Measurements from ENCODE around the gene PHIP.

Gene PHIP

GRCh38 chr6:79047072-79047471 is 31.0 kb downstream of the PHIP start:
- TF ChIP-seq GATA2 (IDR thresholded peaks at IDR 0.05; ENCODE audit: low read depth, low read length): no peak

DNA sequence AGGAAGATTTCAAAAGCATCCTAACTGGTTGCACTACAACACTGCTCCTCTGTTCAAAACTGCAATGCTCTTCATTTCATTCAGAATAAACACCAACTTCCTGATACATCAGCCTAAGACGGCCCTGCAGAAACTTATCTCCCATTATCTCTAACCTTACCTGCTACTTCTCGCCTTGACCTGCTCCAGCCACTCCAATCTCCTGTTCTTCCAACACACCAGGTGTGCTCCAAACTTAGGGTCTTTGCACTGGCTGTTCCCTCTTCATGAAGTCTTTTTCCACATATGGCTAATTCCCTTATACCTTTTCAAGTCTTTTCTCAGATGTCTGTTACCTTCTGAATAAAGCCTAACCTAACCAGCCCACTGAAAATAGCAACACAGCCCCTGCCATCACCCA is 32.1 kb downstream of the PHIP start:
- TF ChIP-seq GATA2 (IDR thresholded peaks at IDR 0.05; ENCODE audit: low read depth, low read length) (no peak), GATA3 (IDR thresholded peaks at IDR 0.05; ENCODE audit: low read depth, low read length) (no peak)

DNA sequence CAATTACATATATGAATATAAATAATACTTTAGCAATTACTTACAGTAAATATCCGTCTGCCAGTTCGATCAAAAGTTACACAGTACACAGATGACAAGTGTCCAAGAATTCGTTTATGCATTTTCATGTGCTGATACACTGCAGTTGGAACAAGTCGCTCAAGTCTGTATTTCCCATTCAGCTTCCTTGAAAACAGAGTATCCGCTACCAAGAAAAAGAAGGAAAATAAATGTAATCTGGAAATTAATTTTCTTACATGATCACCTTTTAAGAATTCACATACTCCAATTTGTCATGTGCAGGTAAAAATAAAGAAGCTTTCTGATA is 35.3 kb downstream of the PHIP start:
- TF ChIP-seq GATA2 (IDR thresholded peaks at IDR 0.05; ENCODE audit: low read depth, low read length) (no peak), GATA3 (IDR thresholded peaks at IDR 0.05; ENCODE audit: low read depth, low read length) (no peak)

DNA sequence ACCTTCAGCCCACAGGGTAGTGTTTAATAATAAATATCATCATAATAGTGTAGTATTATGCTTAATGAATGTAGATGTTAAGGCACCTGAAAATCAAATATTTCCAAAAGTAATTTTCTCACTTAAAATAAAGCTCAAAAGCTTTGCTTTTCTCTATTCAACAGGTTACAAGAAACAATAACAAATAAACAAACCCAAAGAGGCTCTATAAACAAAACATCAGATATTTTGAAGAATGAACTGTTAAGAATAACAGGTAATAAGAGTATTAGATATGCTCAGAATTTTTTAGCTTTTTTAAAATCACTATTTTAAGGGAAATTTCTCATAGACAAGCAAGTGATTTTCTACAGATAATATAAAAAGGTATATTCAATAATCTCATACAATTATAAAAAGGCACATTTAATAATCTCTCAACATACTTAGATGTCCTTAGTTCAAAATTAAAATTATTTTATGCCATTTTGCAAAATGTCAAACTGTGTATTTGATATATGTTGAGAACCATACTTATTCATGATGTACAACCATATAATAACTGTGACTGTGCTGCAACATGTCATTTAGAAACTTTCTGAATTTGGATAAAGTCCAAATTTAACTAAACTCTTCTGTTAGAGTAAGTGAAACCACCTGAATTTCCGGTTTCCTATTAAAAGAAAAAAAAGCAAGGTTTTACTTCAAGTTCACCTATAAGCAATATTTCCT is 35.8 kb downstream of the PHIP start:
- no peak for TF ChIP-seq GATA3 (IDR thresholded peaks at IDR 0.05; ENCODE audit: low read depth, low read length)
- no peak for TF ChIP-seq GATA2 (IDR thresholded peaks at IDR 0.05; ENCODE audit: low read depth, low read length)

DNA sequence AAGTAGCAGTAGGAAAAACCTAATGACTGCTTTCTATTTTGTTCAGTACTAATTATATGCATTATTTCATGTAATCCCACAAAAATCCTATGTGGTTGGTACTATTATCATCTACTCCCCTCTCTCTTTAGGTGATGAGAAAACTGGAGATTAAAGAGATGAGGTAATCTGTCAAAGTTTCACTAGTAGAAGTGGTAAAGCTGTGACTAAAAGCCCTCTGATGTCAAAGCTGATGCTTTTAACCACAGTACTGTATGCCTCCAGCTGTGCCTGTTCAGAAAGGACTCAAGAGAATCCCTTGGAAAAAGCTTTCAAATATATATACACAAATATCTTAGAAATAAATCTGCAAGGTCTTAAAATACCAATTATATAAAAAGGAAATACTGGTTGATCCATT is 38.0 kb downstream of the PHIP start:
- TF ChIP-seq GATA3 (IDR thresholded peaks at IDR 0.05; ENCODE audit: low read depth, low read length) (no peak), GATA2 (IDR thresholded peaks at IDR 0.05; ENCODE audit: low read depth, low read length) (no peak)

DNA sequence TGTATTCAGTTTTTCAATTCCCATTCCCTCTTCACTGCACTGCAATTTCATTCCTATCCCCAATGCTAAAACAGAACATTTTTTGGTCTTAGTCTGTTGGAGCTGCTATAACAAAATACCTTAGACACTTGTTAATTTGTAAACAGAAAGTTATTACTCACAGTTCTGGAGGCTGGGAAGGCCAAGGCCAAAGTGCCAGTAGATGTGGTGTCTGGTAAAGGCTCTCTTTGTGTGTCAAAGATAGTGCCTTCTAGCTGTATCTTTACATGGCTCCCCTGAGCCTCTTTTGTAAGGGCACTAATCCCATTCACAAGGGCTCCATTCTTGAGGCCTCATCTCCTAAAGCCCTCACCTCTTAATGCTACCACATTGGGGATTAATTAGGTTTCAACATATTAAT is 40.0 kb downstream of the PHIP start:
- TF ChIP-seq GATA3 (IDR thresholded peaks at IDR 0.05; ENCODE audit: low read depth, low read length): no peak
- TF ChIP-seq GATA2 (IDR thresholded peaks at IDR 0.05; ENCODE audit: low read depth, low read length): no peak

GRCh38 chr6:79034865-79035264 is 43.2 kb downstream of the PHIP start:
- TF ChIP-seq GATA3 (IDR thresholded peaks at IDR 0.05; ENCODE audit: low read depth, low read length) (no peak), GATA2 (IDR thresholded peaks at IDR 0.05; ENCODE audit: low read depth, low read length) (no peak)

- TF ChIP-seq GATA3 (IDR thresholded peaks at IDR 0.05; ENCODE audit: low read depth, low read length) (no peak), GATA2 (IDR thresholded peaks at IDR 0.05; ENCODE audit: low read depth, low read length) (no peak)
Measured at GRCh38 chr6:79033279-79033678, 44.8 kb downstream of the PHIP start.

DNA sequence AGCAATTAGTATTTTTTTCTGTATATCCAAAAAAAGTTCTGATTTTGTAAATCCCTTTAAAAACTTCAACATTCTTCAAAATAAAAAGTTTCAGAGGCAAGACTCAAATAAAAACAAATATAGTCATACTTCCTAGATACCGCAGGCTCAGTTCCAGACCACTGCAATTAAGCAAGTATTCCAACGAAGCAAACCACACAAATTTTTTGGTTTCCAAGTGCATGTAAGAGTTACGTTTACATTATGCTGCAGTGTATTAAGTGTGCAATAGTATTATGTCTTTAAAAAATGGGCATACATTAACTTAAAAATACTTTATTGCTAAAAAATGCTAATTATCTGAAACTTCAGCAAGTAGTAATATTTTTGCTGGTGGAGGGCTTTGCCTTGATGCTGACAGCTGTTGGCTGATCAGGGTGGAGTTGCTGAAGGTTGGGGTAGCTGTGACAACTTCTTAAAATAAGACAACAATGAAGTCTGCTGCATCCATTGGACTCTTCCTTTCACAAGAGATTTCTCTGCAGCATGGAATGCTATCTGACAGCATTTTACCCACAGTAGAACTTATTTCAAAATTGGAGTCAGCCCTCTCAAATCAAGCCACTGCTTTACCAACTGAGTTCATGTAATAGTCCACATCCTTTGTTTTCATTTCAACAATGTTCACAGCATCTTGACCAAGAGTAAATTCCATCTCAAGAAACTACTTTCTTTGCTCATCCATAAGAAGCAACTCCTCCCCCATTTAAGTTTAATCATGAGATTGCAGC is 46.0 kb downstream of the PHIP start:
- no peak for TF ChIP-seq GATA2 (IDR thresholded peaks at IDR 0.05; ENCODE audit: low read depth, low read length)
- TF ChIP-seq GATA3 (IDR thresholded peaks at IDR 0.05; ENCODE audit: low read depth, low read length): no peak

DNA sequence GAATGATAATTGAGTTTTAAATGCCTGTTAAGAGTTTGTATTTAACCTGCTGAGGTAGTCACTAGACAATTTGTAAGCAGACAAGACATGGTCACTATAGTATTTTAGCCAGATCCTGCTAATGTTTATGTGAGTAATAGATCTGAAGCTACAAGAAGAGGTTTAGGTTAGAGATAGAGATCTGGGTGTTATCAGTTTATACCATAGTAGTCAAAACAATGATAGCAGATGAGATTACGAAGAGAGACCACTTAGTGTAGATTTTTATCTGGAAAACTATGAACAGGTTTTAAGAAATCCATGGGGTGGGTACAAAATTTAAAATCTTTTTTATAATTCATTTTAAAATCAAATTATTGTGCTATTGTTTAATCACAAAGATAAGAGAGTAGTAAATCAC is 47.5 kb downstream of the PHIP start:
- TF ChIP-seq GATA2 (IDR thresholded peaks at IDR 0.05; ENCODE audit: low read depth, low read length) (no peak), GATA3 (IDR thresholded peaks at IDR 0.05; ENCODE audit: low read depth, low read length) (peak; percentile 55; the same call in 1 of the 2 replicates)

DNA sequence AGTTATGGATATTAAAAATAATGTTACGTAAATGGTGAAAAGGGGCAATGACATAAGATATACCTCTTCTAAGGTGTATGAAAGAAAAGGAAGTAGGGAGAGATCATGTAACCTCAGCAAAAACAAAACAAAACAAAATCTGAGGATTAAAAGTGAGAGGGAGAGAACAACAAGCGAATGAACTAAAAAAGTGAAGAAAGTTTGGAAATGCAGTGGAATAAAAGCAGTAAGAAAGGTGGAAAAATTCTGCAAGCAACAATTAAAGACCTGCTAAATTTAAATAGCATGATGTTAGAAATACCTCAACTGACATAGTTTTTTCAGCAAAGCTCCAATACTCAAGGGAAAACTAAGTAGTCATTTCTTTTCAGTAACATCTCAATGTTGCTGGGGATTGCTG is 48.0 kb downstream of the PHIP start:
- no peak for TF ChIP-seq GATA2 (IDR thresholded peaks at IDR 0.05; ENCODE audit: low read depth, low read length)
- no peak for TF ChIP-seq GATA3 (IDR thresholded peaks at IDR 0.05; ENCODE audit: low read depth, low read length)

GRCh38 chr6:79028641-79029314 is 49.3 kb downstream of the PHIP start:
- no peak for TF ChIP-seq GATA2 (IDR thresholded peaks at IDR 0.05; ENCODE audit: low read depth, low read length)
- TF ChIP-seq GATA3 (IDR thresholded peaks at IDR 0.05; ENCODE audit: low read depth, low read length): no peak

DNA sequence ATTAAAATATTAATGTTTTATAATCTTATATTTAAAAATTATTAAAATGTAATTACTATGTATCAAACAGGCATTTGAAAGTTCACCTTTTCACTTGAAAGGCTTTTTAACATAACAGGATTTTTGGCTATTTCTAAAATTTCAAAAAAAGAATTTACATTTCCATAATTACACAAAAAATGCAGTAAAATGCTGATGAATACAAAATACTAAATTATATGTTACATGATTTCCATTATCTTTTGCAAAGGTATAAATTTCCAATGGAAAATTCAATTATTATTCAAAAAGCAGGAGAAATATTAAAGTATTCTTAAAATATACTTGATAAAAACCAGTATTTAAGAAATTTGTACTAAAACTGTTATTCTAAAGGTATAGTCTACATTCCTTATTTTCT is 66.1 kb downstream of the PHIP start:
- TF ChIP-seq GATA3 (IDR thresholded peaks at IDR 0.05; ENCODE audit: low read depth, low read length) (no peak), GATA2 (IDR thresholded peaks at IDR 0.05; ENCODE audit: low read depth, low read length) (no peak)

- TF ChIP-seq GATA3 (IDR thresholded peaks at IDR 0.05; ENCODE audit: low read depth, low read length): no peak
- TF ChIP-seq GATA2 (IDR thresholded peaks at IDR 0.05; ENCODE audit: low read depth, low read length): no peak
Measured at GRCh38 chr6:79010422-79010821, 67.6 kb downstream of the PHIP start.

DNA sequence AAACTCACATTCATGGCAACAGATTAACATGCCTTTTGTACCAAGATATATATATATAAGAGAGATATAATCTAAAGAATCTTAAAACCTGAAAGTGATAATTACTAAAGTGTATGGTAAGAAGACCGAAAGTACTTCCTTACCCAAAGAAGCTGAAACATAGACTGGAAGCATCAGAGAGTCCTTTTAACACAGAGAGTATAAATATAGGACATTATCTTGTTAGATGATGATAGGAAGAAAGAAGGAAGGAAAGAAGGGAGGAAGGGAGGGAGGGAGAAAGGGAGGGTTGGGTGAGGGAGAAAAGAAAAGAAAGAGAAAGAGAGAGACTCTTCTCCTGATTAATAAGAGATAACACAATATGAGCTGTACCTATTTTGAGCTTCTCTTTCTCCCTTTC is 68.2 kb downstream of the PHIP start:
- TF ChIP-seq GATA2 (IDR thresholded peaks at IDR 0.05; ENCODE audit: low read depth, low read length) (no peak), GATA3 (IDR thresholded peaks at IDR 0.05; ENCODE audit: low read depth, low read length) (no peak)

All from SH-SY5Y (cell line).